ENCODE measurements around the gene B4GALT3.

B4GALT3 gene

DNA sequence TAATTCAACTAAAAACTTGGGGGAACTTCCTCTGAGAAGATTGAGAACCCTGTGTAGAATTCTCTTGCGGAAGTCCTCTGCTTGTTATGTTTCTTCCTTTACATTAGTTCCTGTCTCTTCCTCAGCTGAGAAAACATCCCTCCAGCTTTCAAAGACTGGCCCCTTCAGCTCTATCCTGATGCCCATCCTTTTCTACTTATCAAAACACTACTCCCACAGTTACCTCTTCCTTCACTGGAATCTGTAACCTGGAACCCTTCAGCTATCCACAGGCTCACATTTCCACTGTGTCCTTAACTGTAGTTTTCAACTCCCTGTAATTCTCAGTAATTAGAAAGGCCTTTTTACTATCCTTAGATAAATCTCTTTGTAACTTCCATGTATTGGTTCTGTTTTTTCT lies 38.9 kb downstream of the B4GALT3 start:
- H3K36me3 ChIP-seq (ENCODE audit: control insufficient read depth, insufficient read depth, low read length), result peaks cover 9% of the 10 kb centered on the region
- WGBS, 2 experiments (ENCODE audit: insufficient coverage in 2 of 2), result 88 to 100% methylated on average over 1 of the region's 1 CpG
- H3K4me3 ChIP-seq (ENCODE audit: extremely low read depth, insufficient read depth, low read length, poor library complexity, severe bottlenecking), result no peak overlapping the region
- H3K4me1 ChIP-seq (ENCODE audit: control insufficient read depth, insufficient read depth, low read length, poor library complexity, severe bottlenecking), result peaks cover 12% of the 10 kb centered on the region
- H3K9me3 ChIP-seq (ENCODE audit: control insufficient read depth, low read length), result no peaks in the 10 kb centered on the region
- H3K27ac ChIP-seq (ENCODE audit: low read depth, low read length, severe bottlenecking), result no peak overlapping the region

DNA sequence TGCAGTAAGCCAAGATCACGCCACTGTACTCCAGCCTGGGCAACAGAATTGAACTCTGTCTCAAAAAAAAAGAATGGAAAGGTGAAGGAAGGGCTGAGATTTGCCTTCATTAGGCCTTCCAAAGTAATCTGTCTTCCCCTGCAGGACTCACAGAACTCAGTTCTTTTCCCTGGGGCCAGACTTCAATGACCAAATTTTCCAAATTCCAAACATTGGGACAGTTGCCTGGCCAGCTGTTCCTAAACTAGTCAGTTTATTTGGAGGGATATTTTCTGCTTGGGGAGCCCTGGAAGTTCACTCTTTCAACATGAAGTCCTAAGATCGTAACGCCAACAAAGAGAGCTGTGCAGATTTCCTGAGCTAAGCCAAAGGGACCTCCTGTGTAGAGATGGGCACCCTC lies 39.4 kb downstream of the B4GALT3 start:
- H3K4me3 ChIP-seq (ENCODE audit: extremely low read depth, insufficient read depth, low read length, poor library complexity, severe bottlenecking), result no peak overlapping the region
- peaks cover 9% of the 10 kb centered on the region for H3K36me3 ChIP-seq (ENCODE audit: control insufficient read depth, insufficient read depth, low read length)
- peaks cover 12% of the 10 kb centered on the region for H3K4me1 ChIP-seq (ENCODE audit: control insufficient read depth, insufficient read depth, low read length, poor library complexity, severe bottlenecking)
- no peaks in the 10 kb centered on the region for H3K9me3 ChIP-seq (ENCODE audit: control insufficient read depth, low read length)
- no peak overlapping the region for H3K27ac ChIP-seq (ENCODE audit: low read depth, low read length, severe bottlenecking)
- WGBS, 2 experiments (ENCODE audit: insufficient coverage in 2 of 2), result 89 to 91% methylated on average over 1 to 3 of the region's 3 CpGs

DNA sequence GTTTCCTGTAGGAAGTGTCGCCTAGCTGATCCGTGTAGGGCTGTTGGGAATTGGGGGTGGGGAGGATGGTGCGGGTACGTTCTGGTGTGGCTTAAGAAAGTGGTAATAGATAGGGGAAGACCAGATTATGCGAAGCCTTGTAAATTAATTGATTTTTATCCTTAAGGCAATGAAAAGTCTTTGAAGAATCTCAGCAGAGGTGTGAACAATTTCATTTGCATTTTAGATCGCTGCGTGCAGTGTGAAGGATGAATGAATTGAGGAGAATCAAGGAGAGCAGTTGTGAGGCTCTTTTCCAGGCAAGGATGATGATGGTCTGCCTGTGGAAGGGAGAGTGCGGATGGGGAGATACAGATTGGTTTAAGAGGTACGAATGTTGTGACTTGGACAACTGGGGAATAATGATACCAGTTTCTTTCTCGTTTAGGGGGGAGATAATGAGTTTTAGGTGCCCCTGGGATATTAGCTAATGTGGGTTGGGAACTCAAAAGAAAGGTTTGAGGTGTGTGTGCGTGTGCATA lies 44.0 kb downstream of the B4GALT3 start:
- Histone ChIP-seq H3K27ac (ENCODE audit: low read depth, low read length, severe bottlenecking) (peak overlapping the region; percentile 99), H3K4me1 (ENCODE audit: control insufficient read depth, insufficient read depth, low read length, poor library complexity, severe bottlenecking) (peaks cover 9% of the 10 kb centered on the region), H3K4me3 (ENCODE audit: extremely low read depth, insufficient read depth, low read length, poor library complexity, severe bottlenecking) (peak overlapping the region; percentile 94), H3K9me3 (ENCODE audit: control insufficient read depth, low read length) (no peaks in the 10 kb centered on the region), H3K36me3 (ENCODE audit: control insufficient read depth, insufficient read depth, low read length) (peaks cover 32% of the 10 kb centered on the region)
- 1% methylated on average over 9 to 11 of the region's 11 CpGs for WGBS, 2 experiments (ENCODE audit: insufficient coverage in 2 of 2)

DNA sequence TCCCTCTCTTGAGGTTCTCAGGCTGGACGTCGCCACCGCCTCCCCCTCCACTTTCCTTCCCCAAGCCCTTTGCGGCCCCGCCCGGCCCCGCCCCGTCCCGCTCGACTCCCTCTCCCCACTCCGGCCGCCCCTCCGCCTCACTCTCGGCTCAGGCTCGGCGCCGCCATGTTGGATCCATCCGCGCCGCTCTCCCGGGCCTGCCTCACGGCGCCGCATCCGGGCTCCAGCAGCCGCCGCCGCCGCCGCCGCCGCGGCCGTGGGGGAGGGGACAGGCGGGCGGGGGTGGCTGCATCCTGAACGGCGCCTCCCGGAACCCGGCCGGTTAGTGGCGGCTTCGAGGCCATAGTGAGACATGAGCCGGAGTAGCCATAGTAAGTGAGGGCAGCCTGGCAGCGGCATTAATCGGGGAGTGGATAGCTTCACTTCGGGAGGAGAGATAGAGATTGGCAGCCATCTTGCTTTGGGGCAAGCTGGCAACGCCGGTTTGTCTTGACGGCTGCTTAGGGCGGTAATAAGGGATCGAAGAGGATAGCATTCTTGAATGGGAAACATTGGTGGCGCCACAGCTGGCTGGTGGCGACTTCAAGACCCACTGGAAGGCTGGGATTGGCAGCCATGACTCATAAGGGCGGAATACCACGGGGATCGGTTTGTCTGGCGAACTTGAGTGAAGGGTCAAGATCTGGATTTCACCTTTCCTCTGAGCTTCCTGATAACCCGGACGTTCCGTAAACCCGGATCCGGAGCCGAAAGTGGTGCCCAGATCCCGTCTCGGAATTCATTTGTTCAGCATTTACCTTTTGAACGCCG lies 44.7 kb downstream of the B4GALT3 start, which contains the start of gene DEDD:
Gene DEDD (minus strand): TSS at position 258 of the 810 bp plus-strand sequence. CDS start 8,205 bp downstream, outside the sequence.
- Histone ChIP-seq H3K9me3 (ENCODE audit: control insufficient read depth, low read length) (no peaks in the 10 kb centered on the region), H3K4me3 (ENCODE audit: extremely low read depth, insufficient read depth, low read length, poor library complexity, severe bottlenecking) (peak within 1 kb of the TSS; percentile 94), H3K36me3 (ENCODE audit: control insufficient read depth, insufficient read depth, low read length) (peaks cover 38% of the 10 kb centered on the region), H3K4me1 (ENCODE audit: control insufficient read depth, insufficient read depth, low read length, poor library complexity, severe bottlenecking) (peaks cover 3% of the 10 kb centered on the region), H3K27ac (ENCODE audit: low read depth, low read length, severe bottlenecking) (peak within 1 kb of the TSS; percentile 99)
- 0% methylated on average over 44 to 49 of the region's 68 CpGs for WGBS, 2 experiments (ENCODE audit: insufficient coverage in 2 of 2)

DNA sequence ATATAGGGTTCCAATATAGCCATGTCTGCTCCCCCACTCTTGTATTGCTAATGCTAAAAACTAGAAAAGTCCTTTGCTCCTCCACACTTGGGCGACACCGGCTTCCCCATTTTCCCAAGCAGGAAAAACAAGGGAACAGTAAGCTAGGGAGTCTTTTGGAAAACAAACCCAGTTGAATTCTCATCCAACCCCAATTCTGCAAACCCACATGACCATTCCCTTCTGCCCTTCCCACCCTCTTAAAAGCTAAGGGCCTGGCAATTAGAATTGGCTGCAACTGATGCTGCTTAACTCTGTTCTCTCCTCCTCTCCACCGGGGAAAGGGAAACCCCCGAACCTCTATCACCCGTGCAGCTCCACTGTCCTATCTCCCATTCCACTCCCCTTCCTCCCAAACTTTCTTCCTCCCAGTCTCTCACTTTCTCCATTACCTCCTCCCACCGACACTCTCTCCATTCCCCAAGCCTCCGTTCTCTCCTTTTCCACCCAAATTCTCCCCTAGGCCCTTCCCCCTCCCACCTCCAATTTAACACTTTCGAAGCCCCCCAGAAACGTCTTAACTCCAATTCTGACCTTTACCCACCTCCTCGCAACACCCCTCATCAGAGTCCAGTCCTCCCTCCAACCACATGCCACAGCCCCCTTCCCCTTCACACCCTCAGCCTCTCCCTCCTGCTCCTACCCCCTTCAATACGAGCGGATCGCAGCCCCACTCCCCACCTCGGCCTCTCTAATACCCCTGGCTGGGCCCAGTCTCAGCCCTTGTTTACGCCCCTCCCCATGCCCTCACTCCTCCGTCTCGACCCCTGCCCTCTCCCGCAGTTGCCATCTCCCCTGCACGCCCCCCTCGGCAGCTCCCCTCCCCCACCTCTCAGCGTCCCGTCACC lies 45.5 kb downstream of the B4GALT3 start:
- H3K4me3 ChIP-seq (ENCODE audit: extremely low read depth, insufficient read depth, low read length, poor library complexity, severe bottlenecking), result peak overlapping the region; percentile 94
- 1% methylated on average over 12 to 20 of the region's 22 CpGs for WGBS, 2 experiments (ENCODE audit: insufficient coverage in 2 of 2)
- H3K36me3 ChIP-seq (ENCODE audit: control insufficient read depth, insufficient read depth, low read length), result peaks cover 47% of the 10 kb centered on the region
- no peaks in the 10 kb centered on the region for H3K4me1 ChIP-seq (ENCODE audit: control insufficient read depth, insufficient read depth, low read length, poor library complexity, severe bottlenecking)
- H3K27ac ChIP-seq (ENCODE audit: low read depth, low read length, severe bottlenecking), result peak overlapping the region; percentile 99
- no peaks in the 10 kb centered on the region for H3K9me3 ChIP-seq (ENCODE audit: control insufficient read depth, low read length)

DNA sequence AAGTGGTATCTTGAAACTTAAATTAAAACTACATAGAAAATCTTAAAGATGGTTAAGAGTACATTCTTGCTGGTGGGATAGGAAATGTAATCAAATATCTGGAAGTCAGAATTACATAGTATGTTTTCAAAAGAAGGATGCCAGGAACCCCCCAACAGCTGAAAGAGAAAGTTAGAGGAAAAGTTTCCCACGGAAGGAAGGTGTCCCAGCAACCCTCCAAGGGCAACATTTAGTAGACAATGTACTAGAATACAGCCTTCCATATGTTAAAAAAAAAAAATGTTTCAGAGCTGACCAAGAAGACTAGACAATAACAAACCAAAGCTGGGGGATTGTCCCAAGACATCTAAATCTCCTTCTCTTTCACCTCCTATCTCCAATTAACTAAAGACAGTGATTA lies 47.0 kb downstream of the B4GALT3 start:
- no CpG with 5 or more reads among the region's 1 CpG for WGBS, 2 experiments (ENCODE audit: insufficient coverage in 2 of 2)
- Histone ChIP-seq H3K4me3 (ENCODE audit: extremely low read depth, insufficient read depth, low read length, poor library complexity, severe bottlenecking) (peak overlapping the region; percentile 94), H3K4me1 (ENCODE audit: control insufficient read depth, insufficient read depth, low read length, poor library complexity, severe bottlenecking) (no peaks in the 10 kb centered on the region), H3K36me3 (ENCODE audit: control insufficient read depth, insufficient read depth, low read length) (peaks cover 56% of the 10 kb centered on the region), H3K27ac (ENCODE audit: low read depth, low read length, severe bottlenecking) (no peak overlapping the region), H3K9me3 (ENCODE audit: control insufficient read depth, low read length) (no peaks in the 10 kb centered on the region)

DNA sequence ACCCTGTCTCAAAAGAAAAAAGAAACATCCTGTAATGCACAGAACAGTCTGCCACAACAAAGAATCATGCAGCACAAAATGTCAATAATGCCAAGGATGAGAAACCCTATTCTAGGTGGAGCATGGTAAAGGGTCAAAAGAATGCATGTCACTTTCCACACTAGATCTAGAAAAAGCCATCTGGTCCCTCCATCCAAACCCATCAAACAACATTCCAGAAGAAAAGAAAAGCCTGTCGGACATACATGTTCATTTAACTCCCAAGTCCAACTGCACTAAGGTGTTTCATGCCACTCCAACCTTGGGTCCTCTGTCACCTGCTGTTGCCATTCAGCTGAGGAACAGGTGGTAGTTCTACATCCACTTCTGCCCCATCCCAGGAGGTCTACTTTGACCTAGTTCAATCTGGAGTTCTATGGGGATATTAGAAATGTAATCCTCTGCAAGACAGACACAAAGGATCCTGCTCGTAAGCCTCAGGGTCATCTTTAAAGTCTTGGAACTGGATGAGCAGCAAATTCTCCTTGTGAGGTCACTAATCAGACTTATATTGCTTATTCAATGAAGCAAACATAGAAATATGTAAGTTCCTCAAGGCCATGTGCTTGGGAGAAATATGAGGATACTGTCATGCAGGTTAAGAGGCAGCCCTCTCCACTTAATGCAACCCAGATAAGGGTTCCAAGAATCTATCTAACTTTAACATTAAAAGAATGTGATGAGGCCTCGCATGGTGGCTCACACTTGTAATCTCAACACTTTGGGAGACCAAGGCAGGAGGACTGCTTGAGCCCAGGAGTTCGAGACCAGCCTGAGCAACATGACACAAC lies 48.5 kb downstream of the B4GALT3 start:
- WGBS, 2 experiments (ENCODE audit: insufficient coverage in 2 of 2), result 90 to 100% methylated on average over 3 of the region's 4 CpGs
- no peaks in the 10 kb centered on the region for H3K4me1 ChIP-seq (ENCODE audit: control insufficient read depth, insufficient read depth, low read length, poor library complexity, severe bottlenecking)
- peaks cover 65% of the 10 kb centered on the region for H3K36me3 ChIP-seq (ENCODE audit: control insufficient read depth, insufficient read depth, low read length)
- H3K27ac ChIP-seq (ENCODE audit: low read depth, low read length, severe bottlenecking), result no peak overlapping the region
- H3K4me3 ChIP-seq (ENCODE audit: extremely low read depth, insufficient read depth, low read length, poor library complexity, severe bottlenecking), result no peak overlapping the region
- H3K9me3 ChIP-seq (ENCODE audit: control insufficient read depth, low read length), result no peaks in the 10 kb centered on the region

DNA sequence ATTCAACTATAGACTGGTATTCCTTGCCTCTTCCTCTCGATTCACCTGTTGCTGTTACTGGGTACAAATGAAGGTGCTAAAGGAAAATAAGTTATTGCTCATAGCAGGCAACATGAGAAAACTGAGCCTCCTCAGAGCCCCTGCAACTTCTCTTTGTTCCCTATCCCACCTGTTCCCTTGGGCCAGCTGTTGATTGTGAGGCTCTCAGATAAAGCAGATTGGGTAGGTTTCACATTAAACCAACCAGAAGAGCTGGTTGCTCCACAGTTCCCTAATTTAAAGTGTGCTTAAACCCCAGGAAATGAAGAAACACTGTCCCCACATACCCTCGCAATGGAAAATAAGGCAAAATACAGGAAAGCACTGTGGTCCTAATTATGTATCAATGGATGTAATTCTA lies 49.7 kb downstream of the B4GALT3 start:
- H3K27ac ChIP-seq (ENCODE audit: low read depth, low read length, severe bottlenecking), result no peak overlapping the region
- peaks cover 76% of the 10 kb centered on the region for H3K36me3 ChIP-seq (ENCODE audit: control insufficient read depth, insufficient read depth, low read length)
- WGBS, 2 experiments (ENCODE audit: insufficient coverage in 2 of 2), result 100% methylated on average over 1 of the region's 2 CpGs; no CpG with 5 or more reads in 1 of the 2 experiments
- H3K4me3 ChIP-seq (ENCODE audit: extremely low read depth, insufficient read depth, low read length, poor library complexity, severe bottlenecking), result no peak overlapping the region
- H3K4me1 ChIP-seq (ENCODE audit: control insufficient read depth, insufficient read depth, low read length, poor library complexity, severe bottlenecking), result no peaks in the 10 kb centered on the region
- no peaks in the 10 kb centered on the region for H3K9me3 ChIP-seq (ENCODE audit: control insufficient read depth, low read length)

DNA sequence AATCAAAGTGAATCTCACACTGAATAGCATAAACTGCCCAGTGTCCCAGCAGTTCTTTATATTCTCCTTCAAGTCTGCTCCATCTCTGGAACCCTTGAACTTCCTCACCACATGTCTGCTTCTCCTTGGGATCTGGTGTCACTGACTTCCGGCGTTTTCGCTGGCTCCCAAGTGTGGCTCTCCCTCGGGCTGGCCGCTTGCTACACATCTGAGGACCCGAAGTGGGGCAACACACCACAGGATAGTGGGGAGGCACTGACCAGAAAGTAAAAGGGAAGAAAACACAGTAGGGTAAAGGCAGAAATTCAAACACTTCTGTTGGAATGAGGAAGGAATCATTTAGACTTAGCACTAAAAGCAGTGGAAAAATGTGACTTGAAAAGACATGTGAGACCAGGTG lies 54.3 kb downstream of the B4GALT3 start:
- Histone ChIP-seq H3K9me3 (ENCODE audit: control insufficient read depth, low read length) (no peaks in the 10 kb centered on the region), H3K36me3 (ENCODE audit: control insufficient read depth, insufficient read depth, low read length) (peaks cover 87% of the 10 kb centered on the region), H3K27ac (ENCODE audit: low read depth, low read length, severe bottlenecking) (no peak overlapping the region), H3K4me3 (ENCODE audit: extremely low read depth, insufficient read depth, low read length, poor library complexity, severe bottlenecking) (no peak overlapping the region), H3K4me1 (ENCODE audit: control insufficient read depth, insufficient read depth, low read length, poor library complexity, severe bottlenecking) (peaks cover 15% of the 10 kb centered on the region)
- WGBS, 2 experiments (ENCODE audit: insufficient coverage in 2 of 2), result 93 to 100% methylated on average over 3 to 5 of the region's 6 CpGs

DNA sequence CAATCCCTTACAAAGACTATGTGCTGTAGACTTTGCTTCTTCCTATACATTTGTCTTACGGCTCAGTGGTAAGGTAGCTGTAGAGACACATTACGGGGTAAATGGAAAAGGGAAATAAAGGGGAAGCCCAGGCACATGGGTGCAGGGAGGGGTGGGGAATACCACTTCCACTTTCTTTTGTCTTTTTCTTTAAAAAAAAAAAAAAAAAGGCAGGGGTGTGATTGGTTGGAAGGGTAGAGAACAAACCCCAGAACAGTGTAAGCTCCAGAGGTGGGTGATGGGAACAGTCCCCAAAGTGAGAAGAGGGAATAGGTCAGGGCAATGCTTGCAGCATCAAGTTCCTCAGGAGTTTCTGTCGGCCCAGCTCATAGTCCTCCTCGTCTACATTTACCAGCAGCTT lies 55.5 kb downstream of the B4GALT3 start:
- no peak overlapping the region for H3K4me3 ChIP-seq (ENCODE audit: extremely low read depth, insufficient read depth, low read length, poor library complexity, severe bottlenecking)
- H3K36me3 ChIP-seq (ENCODE audit: control insufficient read depth, insufficient read depth, low read length), result peaks cover 76% of the 10 kb centered on the region
- H3K4me1 ChIP-seq (ENCODE audit: control insufficient read depth, insufficient read depth, low read length, poor library complexity, severe bottlenecking), result peaks cover 15% of the 10 kb centered on the region
- no peaks in the 10 kb centered on the region for H3K9me3 ChIP-seq (ENCODE audit: control insufficient read depth, low read length)
- WGBS, 2 experiments (ENCODE audit: insufficient coverage in 2 of 2), result 94 to 100% methylated on average over 2 of the region's 4 CpGs
- no peak overlapping the region for H3K27ac ChIP-seq (ENCODE audit: low read depth, low read length, severe bottlenecking)

Measured in mesodermal cell (in vitro differentiated cells).